ENCODE data around the gene TTBK2. TPM values are rescaled to one million over a fixed set of nuclear protein-coding genes. Genes with fewer than 3 reads are reported as not detected.

Gene TTBK2
- total RNA-seq, 1 experiment from 2014 or later: 18.6 TPM

GRCh38 chr15:42863572-42864239 is 56.9 kb downstream of the TTBK2 start:
- Mint-ChIP-seq H3K36me3 (no peaks in the 10 kb centered on the region), H3K4me3 (no peak overlapping the region), H3K27me3 (ENCODE audit: low read depth) (no peaks in the 10 kb centered on the region), H3K9me3 (no peaks in the 10 kb centered on the region), H3K27ac (peak overlapping the region; percentile 21; the same call in 1 of the 2 replicates), H3K4me1 (no peaks in the 10 kb centered on the region)
- DNase-seq (ENCODE audit: low spot score) (no peak), ATAC-seq (no peak)
- ChIA-PET POLR2A (no interaction called here), CTCF (no interaction called here)
- TF ChIP-seq FOXP1 (CRISPR knock-in tag; IDR thresholded peaks at IDR 0.05; ENCODE audit: borderline replicate concordance): no peak
- TF ChIP-seq ZNF121 (CRISPR knock-in tag; IDR thresholded peaks at IDR 0.05): no peak
- no peak for TF ChIP-seq MAX (CRISPR knock-in tag; IDR thresholded peaks at IDR 0.05)
- TF ChIP-seq E2F4 (CRISPR knock-in tag; IDR thresholded peaks at IDR 0.05; ENCODE audit: borderline replicate concordance, low read depth): no peak
- TF ChIP-seq JUN (CRISPR knock-in tag; IDR thresholded peaks at IDR 0.05): no peak
- TF ChIP-seq FOXP4 (CRISPR knock-in tag; IDR thresholded peaks at IDR 0.05): no peak
- no peak for TF ChIP-seq ZNF671 (CRISPR knock-in tag; IDR thresholded peaks at IDR 0.05)

GRCh38 chr15:42858999-42859789 is 61.4 kb downstream of the TTBK2 start:
- Mint-ChIP-seq H3K9me3 (peaks cover 7% of the 10 kb centered on the region), H3K27me3 (ENCODE audit: low read depth) (no peaks in the 10 kb centered on the region), H3K4me3 (no peak overlapping the region), H3K36me3 (peaks cover 11% of the 10 kb centered on the region), H3K4me1 (no peaks in the 10 kb centered on the region), H3K27ac (no peak overlapping the region)
- POLR2A ChIA-PET: interaction anchor here (0.7 kb wide), 1 partner anchor 33 kb away, joined by 5 read pairs; no protein-coding TSS in a partner anchor
- ATAC-seq (no peak), DNase-seq (ENCODE audit: low spot score) (no peak)
- CTCF ChIA-PET: no interaction called here
- no peak for TF ChIP-seq TCF7 (CRISPR knock-in tag; IDR thresholded peaks at IDR 0.05; ENCODE audit: low read depth)
- TF ChIP-seq, protein P1, sequence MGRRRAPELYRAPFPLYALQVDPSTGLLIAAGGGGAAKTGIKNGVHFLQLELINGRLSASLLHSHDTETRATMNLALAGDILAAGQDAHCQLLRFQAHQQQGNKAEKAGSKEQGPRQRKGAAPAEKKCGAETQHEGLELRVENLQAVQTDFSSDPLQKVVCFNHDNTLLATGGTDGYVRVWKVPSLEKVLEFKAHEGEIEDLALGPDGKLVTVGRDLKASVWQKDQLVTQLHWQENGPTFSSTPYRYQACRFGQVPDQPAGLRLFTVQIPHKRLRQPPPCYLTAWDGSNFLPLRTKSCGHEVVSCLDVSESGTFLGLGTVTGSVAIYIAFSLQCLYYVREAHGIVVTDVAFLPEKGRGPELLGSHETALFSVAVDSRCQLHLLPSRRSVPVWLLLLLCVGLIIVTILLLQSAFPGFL (CRISPR knock-in tag; IDR thresholded peaks at IDR 0.05; ENCODE audit: borderline replicate concordance): no peak
- TF ChIP-seq, protein P2, sequence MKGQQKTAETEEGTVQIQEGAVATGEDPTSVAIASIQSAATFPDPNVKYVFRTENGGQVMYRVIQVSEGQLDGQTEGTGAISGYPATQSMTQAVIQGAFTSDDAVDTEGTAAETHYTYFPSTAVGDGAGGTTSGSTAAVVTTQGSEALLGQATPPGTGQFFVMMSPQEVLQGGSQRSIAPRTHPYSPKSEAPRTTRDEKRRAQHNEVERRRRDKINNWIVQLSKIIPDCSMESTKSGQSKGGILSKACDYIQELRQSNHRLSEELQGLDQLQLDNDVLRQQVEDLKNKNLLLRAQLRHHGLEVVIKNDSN (CRISPR knock-in tag; IDR thresholded peaks at IDR 0.05): no peak
- no peak for TF ChIP-seq CTCF (IDR thresholded peaks at IDR 0.05)
- TF ChIP-seq, protein P3, sequence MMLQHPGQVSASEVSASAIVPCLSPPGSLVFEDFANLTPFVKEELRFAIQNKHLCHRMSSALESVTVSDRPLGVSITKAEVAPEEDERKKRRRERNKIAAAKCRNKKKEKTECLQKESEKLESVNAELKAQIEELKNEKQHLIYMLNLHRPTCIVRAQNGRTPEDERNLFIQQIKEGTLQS (CRISPR knock-in tag; conservative IDR thresholded peaks at IDR 0.05): no peak
- TF ChIP-seq, protein P4, sequence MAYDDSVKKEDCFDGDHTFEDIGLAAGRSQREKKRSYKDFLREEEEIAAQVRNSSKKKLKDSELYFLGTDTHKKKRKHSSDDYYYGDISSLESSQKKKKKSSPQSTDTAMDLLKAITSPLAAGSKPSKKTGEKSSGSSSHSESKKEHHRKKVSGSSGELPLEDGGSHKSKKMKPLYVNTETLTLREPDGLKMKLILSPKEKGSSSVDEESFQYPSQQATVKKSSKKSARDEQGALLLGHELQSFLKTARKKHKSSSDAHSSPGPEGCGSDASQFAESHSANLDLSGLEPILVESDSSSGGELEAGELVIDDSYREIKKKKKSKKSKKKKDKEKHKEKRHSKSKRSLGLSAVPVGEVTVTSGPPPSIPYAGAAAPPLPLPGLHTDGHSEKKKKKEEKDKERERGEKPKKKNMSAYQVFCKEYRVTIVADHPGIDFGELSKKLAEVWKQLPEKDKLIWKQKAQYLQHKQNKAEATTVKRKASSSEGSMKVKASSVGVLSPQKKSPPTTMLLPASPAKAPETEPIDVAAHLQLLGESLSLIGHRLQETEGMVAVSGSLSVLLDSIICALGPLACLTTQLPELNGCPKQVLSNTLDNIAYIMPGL (CRISPR knock-in tag; IDR thresholded peaks at IDR 0.05): no peak
- TF ChIP-seq CBFB (CRISPR knock-in tag; IDR thresholded peaks at IDR 0.05; ENCODE audit: low read depth): no peak
- TF ChIP-seq E2F4 (CRISPR knock-in tag; IDR thresholded peaks at IDR 0.05; ENCODE audit: borderline replicate concordance, low read depth): no peak
- no peak for TF ChIP-seq FOXK1 (CRISPR knock-in tag; IDR thresholded peaks at IDR 0.05)
- TF ChIP-seq, protein P5, sequence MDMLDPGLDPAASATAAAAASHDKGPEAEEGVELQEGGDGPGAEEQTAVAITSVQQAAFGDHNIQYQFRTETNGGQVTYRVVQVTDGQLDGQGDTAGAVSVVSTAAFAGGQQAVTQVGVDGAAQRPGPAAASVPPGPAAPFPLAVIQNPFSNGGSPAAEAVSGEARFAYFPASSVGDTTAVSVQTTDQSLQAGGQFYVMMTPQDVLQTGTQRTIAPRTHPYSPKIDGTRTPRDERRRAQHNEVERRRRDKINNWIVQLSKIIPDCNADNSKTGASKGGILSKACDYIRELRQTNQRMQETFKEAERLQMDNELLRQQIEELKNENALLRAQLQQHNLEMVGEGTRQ (CRISPR knock-in tag; IDR thresholded peaks at IDR 0.05): no peak
- TF ChIP-seq AR (CRISPR knock-in tag; IDR thresholded peaks at IDR 0.05): no peak

Data from WTC11 (cell line).